Medulla oblongata (tissue), 1 donor: ENCODE results near the gene CREB5.
"Not testable (repeated sequence)": the region's sequence is repeated elsewhere in the genome, so short reads cannot be mapped to it uniquely, and the experiment has no call there.

ENCODE experiments used
- DNase-seq: peaks from one replicate; pipeline ENCODE4 v3.0.0-alpha.2; 2015; ENCODE audit errors: extremely low spot score

CREB5 gene

DNA sequence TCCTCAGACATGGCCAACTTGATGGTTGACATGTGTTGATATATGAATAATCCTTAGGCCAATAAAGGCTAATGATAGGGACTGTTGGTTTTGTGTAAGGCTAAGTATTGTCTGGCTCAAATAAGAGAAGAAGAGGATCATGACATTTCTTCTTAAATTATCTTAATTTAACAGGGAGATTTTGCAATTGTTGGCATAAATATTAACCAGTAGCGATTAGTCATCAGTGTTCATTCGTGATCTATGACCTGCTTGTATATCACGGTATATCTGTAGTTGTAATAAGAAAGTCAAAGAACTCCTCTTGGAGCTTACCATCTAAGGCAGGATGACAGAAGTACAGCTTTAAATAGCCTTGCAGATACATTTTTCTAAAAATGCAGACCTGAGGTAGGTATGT, 196.4 kb downstream of the CREB5 start:
- DNase-seq: no peak

DNA sequence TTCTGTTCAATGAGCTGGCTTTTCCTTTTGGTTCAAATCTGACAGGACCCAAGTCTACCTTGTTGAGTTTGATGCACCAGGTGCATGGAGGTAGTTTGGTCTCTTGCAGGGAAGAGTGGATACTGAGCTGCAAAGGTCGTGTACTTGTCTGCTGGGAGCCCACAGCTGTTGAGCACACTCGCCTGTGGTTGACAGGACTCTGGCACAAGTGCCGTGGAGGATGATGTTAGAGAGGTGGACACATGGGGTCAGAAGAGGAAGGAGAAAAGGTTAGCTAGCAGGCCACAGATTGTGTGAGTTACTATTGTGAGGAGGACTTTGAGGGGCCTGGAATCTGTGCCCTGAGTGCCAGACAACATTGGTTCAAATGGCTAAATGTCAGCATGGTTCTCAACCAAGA, 197.3 kb downstream of the CREB5 start:
- DNase-seq: no peak

DNA sequence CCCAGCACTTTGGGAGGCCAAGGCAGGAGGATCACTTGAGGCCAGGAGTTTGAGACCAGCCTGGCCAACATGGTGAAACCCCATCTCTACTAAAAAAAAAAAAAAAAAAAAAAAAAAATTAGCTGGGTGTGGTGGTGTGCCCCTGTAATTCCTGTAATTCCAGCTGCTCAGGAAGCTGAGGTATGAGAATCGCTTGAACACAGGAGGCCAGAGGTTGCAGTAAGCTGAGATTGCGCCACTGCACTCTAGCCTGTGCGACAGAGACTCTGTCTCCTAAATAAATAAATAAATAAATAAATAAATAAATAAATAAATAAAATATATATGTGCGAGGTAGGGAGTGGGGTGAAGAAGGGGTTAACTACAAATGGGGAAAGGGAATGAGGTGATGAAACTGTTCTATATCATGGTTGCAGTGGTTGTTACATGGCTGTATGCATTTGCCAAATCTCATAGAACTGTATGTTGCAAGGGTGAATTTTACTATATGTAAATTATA, 199.1 kb downstream of the CREB5 start:
- not testable (repeated sequence) for DNase-seq

DNA sequence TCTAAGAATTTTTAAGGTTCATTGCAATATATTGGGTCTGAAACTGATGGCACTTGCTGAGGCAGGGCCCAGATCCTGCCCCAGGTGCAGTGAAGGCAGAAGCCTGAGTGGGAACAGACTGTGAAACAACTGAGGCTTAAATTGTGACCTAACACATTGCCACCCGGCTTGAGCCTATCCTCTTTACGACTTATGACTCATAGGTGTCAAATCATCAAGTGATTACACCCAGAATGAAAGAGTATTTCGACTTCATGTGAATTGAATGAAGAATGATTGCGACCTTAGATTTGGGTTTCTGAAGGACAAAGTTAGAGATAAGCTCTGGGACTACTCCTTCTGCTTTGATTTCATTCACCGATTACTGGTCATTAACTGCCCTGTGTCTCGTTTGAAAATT, 200.9 kb downstream of the CREB5 start:
- no peak for DNase-seq

DNA sequence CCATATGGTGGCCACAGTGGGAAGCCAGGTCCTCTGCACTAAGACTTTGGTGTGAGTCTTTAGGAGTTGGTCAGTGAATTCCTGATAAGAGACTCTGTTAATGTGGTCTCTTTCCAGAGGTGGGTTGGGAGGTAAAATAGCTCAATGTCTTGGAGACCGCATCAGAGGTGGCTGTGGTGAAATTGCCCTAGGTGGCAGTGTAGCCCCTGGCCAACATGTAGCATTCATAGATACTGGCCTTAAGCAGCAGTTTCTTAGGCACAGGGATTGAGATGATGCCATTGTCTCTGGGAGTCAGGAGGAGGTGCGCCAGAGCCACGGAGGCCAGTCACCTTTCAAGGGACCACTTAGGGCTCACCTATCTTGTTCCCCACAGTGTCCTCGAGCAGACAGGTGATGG, 202.8 kb downstream of the CREB5 start:
- DNase-seq: peak; percentile 43

DNA sequence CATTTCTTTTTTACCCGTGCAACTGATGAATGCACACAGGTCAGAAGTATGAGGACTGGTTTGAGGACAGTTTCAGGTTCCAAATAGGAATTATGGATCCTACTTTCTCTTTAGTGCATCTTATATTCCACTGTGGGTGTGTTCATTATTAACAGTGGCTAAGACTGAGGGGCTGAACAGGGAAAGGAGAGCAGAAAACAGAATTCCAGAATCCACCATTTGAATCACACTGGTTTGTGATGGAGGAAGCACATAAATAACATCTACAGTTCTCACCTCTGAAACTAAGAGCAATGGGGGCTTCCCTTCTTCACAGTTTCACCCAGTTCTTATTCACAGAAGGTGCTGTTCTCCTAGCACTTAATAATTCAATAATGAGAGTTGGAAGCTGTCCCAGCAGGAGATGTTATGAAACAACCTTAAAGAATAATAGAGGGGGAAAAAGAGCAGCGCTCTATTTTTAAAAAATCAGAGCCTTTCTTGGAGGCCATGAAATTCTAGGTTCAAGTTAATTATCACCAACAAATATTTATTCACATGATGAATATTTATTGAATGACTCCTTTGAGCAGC, 205.1 kb downstream of the CREB5 start:
- DNase-seq: no peak

DNA sequence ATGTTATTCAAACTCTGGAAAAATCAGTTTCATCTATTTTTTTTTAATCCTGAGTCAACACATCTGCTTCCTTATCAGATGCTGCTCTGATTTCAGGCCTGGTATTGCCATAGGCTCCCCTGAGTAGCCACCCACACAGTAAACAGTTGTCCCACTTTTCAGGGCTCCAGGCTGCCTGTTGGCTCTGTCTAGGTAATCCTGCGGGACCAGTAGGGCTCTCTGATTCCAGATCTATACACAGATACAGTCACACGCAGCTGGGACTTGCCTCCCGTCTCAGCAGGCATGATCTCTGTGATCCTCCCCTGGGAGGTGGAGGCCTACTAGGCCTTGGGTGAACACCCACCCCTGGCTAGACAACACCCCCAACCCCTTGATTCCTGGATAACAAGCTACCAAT, 206.1 kb downstream of the CREB5 start:
- no peak for DNase-seq

DNA sequence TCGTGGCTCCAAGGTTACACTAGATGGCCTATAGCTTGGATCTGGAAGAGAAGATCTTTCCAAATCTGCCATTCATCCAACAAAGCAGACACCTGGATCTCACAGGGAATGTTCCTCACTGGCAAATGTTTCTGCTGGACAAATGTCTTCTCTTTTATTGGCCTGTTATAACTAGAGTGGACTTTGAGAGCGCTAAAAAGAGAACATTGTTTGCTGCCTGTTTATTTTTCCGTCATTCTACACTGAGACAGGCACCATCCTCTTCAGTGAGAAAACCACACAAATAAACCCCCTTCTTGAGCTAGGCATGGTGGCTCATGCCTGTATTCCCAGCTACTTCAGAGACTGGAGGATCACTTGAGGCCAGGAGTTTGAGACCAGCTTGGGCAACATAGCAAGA, 206.9 kb downstream of the CREB5 start:
- DNase-seq: no peak

DNA sequence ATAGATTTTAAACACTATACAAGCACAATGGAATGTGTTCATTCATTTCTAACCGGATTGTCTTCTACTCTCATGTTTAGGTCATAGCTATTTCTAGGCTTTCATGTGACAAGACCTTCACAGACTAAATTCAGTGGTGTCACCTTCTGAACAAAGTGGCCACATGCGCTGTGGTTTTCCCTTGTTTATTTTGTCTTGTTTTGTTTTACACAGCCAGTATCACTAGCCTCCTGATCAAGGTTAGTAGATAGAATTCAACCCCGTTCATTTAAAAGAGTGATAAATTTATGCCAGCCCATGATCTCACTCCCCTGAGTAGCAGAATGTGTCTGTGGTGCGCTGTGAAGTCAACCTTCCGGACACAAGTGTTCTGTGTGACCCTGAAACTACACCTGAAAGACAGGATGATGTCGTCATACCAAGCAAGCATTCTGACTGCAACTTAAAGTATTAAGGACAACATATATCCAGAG, 209.1 kb downstream of the CREB5 start:
- no peak for DNase-seq

DNA sequence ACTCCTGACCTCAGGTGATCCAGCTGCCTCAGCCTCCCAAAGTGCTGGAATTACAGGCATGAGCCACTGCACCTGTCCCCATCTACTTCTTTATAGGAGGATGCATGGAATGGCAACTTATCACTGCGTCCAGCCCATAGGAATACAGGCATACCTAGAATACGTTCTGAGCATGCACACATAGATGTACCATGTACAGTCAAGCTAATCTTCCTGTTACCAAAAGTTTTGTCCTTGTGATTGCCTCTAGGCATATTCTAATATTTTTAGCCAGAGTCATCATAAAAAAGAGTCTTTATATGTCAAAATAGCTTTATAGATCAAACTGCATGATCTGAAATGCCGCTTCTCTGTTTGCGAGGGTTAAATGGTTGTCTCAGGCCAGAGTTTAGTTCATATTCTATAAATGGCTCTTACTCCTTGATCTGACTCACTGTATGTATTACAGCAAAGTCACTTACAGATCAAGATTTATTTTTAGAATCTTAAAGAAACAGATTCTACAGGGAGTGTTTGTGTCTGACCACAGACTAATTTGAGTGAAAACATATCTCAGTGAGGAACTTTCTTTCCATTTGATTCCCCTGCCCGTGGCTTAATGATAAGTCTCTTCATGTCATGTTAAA, 210.9 kb downstream of the CREB5 start:
- no peak for DNase-seq

DNA sequence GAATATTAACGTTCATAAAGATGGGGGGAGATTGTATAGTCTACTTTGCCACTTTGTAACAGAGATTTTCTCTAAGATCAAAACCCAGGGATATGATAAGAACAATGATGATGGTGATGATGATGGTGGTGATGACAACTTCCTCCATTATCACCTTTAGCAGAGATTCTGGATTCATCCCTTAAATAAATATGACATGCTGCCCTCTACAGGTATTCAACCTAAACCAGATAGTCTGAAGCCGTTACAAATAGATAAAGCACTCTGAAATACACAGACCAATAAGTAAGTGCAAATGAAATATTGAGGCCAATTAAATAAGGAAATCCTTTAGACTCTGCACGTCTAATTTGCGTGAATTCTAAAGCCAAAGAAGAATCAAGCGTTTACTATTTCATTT, 211.5 kb downstream of the CREB5 start:
- no peak for DNase-seq

DNA sequence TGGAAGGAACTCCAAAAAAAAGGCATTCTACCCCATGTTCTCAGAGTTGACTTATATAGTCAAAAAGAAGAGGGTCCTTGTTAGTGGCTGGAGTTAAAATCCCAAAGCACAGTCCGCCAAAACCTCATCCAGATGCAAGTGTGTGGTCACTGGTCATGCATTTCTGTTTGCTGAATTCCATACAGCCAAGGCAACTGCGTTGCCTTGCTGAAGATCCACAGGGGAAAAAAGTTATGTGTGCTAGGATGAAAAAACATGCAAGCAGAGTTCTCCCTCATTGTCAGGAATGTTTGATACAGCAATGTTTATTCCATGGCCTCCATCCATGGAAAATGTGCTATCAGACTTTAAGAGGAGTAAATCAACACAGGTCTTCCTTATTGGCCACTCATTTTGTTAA, 213.1 kb downstream of the CREB5 start:
- DNase-seq: no peak

DNA sequence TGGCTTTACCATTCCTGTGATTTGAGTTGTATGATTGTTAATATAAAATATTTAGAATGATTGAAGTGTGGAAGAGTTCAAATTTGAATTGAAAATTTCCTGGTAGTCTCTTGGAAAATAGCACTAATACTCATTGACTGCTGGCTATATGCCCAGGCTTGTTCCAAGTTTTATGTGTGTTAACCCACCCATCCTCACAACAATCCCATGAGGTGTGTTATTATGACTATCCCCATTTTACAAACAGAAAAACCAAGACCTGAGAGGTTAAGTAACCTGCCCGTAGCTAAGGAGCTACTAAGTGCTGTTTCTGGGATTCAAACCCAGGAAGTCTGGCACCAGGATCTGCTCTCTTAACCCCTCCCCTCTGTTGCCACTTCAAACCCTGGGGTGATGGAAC, 213.9 kb downstream of the CREB5 start:
- DNase-seq: no peak

DNA sequence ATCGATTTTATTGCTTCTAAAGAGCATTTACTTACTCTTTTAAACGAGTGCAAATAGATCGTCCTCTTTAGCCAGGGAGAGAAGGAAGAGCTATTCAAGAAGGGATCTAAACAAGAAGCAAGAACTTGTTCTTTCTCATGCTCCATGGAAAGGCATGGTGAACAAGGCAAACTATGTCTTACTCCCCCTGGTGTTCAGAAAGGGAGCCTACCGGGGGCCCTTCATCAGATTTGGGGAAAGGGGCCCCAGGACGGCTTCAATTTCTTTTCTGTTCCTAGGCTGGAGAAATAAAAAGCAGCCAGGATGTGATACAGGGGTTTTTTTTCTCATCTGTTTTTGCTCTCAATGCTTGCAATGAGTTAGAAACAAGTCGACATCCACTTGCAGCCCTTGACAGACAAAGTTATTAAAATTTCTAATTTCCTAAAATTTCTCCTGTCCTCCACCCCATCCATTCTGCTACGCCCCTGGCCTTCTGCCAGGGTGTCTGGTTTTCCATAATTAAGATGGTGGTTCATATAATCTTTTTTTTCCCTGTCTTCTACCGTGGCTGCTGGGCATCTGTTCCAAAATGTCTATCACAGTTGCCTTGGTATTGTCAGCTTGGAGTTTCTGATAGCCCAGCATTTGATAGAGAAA, 214.4 kb downstream of the CREB5 start:
- DNase-seq: no peak

DNA sequence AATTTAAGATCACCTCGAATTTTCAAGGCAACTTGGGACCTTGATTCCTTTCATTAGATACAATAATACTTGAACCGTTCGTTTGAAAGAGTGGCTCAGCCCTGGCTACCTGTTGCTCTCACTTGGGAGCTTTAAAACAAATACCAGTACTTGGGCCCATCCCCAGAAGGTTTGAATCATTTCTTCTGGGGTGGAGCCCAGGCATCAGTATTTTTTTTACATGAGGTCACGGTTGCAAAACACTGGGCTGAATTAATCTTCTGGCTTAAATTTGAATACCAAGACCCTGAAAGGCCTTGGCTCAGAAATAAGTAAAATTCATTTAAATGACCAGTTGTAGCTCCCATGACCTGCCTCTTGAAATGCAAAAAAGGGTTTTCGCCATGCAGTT, 214.9 kb downstream of the CREB5 start:
- DNase-seq: no peak

DNA sequence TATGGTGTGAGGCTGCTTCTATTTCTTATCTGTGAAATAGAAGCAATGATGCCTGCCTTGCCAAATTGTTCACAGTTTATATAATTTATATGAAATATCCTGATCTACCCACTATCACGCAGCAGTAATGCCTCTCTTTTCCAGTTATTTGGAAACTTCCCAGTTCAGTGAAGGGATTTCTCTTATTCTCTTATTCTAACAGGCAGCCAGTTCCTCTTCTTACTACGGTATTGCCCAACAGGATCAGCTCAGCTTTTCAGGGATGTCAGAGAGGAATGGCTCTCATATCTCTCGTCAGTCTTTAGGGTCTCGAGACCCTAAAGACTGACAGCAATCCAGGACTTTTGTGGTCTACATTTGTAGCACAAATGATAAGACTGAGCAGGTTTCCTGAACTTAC, 215.6 kb downstream of the CREB5 start:
- no peak for DNase-seq

DNA sequence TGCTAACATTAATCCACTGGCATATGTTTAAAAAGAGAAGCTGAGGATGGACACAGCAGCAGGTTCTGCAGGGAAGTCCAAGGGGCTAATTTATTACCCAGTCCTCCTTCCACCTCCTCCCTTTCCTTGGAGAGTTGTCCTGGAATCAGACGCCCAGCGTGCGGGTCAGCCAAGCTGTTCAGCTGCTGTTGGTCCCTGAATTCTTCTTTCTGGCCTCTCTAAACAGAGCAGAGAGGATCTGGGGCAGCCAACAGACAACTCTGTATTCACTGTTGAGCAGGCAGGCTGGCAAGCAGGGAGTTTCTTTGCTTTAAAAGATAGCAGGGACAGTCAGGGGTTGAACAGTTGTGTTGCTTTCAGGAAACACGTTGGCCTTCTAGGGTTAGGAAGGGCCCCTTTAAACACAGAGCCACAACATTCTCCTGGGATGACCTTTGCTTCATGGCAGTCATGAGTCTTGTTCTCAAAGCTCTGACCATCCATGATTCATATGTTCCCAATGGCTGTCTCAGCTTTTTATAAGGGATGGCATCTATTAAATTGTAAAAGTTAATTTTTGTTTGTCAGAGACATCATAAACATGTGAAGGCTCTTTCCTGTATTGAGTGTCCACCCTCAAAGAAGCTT, 217.0 kb downstream of the CREB5 start:
- peak; percentile 71 for DNase-seq

DNA sequence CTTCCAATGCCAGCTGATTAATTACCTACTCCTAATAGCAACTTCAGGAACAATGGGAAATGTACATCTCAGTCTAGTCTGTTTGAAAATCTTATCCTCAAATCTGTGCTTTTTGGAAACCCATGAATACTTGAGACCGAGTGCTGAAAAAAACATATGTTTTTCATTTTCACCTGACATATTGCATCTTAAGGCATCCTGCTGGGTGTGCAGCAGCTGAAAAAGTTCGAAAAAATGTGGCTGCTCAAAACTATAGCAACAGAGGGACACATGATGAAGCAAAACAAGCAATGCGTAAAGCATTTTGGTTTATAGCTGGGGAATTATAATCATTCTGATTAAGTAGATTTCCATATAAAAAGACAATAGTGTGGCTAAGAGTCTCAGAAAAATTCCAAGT, 218.0 kb downstream of the CREB5 start:
- no peak for DNase-seq

DNA sequence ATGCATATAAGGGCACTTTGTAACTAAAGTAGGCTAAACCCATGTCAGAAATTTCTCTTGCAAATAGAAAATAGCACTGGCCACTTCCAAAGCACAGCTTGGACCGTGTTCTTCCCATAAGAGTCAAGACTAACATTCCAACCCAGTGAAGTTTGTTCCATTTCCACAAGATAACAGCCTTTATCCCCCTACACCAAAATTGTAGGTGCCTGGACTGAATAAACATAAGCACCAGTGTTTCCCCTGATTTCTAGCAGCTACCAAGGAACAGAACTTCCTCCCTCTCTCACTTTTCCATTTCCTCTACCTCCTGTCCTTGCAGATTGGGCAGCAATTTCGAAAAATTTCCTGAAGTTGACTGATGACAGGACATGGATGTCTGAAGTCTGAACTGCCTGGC, 219.7 kb downstream of the CREB5 start:
- DNase-seq: no peak

DNA sequence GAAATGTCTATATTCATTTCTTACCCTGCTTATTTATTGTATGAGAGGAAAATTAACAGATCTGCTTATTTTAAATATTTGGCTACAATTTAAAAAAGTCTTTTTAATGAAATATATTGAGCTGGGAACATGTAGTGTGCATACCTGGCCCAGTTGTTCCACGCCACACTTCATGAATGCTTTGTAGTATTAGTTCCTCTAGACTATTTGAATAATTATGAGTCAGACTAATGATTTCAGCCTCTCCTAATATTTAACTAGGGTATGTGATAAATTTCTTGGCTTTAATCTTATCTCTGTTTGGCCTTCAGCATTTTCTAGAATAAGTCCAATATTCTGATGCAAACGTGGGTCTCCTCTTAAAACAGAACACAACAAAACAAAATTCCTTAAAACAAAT, 226.6 kb downstream of the CREB5 start:
- DNase-seq: no peak

DNA sequence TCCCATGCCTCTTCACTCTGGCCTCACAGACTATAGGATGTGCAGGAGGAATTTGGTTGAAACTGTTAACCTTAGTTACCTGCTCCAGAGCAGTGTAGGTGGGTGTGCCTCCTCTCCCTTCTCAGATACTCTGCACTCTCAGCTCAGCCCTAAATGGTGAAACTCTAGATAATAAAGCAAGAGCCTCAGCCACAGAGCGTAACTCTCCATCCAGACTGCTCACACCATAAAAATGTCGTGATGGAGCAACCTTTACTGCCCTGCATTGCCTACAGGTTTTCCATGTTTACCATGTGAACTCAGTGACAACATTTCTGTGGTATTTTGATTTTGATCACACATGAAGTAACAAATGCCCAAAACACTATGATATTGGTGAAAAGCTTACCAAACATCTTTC, 227.7 kb downstream of the CREB5 start:
- no peak for DNase-seq

DNA sequence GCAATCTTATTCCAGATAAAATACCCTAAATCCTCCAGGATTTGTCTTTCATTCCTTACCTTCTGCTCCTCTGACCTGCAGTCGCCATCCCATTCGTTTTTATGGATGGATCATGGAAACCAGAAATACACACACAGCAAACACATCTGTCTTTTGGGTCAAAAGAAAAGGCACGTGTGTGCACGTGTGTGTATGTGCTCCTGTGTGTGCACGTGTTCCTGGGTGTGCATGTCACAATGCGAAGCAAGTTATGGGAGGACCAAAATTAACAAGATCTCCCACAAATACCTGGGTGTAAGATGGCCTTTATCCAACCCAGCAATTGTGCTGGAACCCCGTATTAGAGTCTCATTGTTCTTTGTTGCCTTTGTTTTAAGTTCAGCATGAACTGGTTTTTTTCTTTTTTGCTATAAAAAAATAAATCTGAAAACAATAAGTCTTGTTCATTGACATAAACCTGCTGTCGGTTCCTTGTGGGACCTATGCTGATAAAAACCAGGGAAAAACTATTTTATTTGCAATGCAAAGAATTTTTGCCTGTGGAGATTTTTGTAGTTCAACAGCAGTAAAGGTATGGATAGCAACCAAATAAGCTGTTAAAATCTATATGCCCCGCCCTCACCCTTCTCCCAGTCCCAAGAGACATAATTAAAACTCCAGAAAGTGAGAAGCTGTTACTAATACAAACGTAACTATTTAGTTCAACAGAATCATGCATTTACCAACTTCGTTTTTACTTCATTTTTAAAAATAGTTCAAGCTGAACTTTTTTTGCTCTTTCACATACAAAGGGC, 229.6 kb downstream of the CREB5 start:
- no peak for DNase-seq
